ENCODE measurements around the gene CRACR2A. TPM values are rescaled to one million over a fixed set of nuclear protein-coding genes. Genes with fewer than 3 reads are reported as not detected.

The CRACR2A gene
- total RNA-seq, 1 donor from 2014 or later, result 6.5 TPM

DNA sequence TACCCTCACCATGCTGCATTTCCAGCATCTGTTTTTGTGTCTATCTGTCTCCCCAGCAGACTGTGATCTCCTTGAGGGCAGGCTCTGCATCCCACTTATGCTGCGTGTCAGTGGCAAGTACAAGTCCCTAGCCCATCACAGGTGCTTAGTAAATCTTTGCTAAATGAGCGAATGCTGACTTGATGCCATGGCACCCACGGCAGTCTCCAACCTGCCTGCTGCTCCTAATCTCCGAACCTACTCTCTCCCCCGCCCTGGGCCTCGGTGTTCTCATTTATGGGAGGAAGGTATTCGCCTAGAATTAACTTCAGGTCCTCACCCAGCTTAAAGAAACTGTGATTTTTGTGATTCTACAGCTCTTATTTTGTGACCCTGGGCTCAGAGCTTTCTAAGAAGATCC is 152.0 kb downstream of the CRACR2A start:
- Mint-ChIP-seq H3K4me3 (ENCODE audit: unreplicated experiment) (no peak overlapping the region), H3K27me3 (ENCODE audit: unreplicated experiment) (peaks cover 1% of the 10 kb centered on the region), H3K36me3 (ENCODE audit: low read depth, unreplicated experiment) (no peaks in the 10 kb centered on the region), H3K27ac (ENCODE audit: unreplicated experiment) (no peak overlapping the region), H3K4me1 (ENCODE audit: unreplicated experiment) (peaks cover 20% of the 10 kb centered on the region), H3K9me3 (ENCODE audit: unreplicated experiment) (no peaks in the 10 kb centered on the region)
- TF ChIP-seq, protein P1, sequence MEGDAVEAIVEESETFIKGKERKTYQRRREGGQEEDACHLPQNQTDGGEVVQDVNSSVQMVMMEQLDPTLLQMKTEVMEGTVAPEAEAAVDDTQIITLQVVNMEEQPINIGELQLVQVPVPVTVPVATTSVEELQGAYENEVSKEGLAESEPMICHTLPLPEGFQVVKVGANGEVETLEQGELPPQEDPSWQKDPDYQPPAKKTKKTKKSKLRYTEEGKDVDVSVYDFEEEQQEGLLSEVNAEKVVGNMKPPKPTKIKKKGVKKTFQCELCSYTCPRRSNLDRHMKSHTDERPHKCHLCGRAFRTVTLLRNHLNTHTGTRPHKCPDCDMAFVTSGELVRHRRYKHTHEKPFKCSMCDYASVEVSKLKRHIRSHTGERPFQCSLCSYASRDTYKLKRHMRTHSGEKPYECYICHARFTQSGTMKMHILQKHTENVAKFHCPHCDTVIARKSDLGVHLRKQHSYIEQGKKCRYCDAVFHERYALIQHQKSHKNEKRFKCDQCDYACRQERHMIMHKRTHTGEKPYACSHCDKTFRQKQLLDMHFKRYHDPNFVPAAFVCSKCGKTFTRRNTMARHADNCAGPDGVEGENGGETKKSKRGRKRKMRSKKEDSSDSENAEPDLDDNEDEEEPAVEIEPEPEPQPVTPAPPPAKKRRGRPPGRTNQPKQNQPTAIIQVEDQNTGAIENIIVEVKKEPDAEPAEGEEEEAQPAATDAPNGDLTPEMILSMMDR (IDR thresholded peaks at IDR 0.05; ENCODE audit: unreplicated experiment), result no peak
- DNase-seq (ENCODE audit: low spot score), result no peak

DNA sequence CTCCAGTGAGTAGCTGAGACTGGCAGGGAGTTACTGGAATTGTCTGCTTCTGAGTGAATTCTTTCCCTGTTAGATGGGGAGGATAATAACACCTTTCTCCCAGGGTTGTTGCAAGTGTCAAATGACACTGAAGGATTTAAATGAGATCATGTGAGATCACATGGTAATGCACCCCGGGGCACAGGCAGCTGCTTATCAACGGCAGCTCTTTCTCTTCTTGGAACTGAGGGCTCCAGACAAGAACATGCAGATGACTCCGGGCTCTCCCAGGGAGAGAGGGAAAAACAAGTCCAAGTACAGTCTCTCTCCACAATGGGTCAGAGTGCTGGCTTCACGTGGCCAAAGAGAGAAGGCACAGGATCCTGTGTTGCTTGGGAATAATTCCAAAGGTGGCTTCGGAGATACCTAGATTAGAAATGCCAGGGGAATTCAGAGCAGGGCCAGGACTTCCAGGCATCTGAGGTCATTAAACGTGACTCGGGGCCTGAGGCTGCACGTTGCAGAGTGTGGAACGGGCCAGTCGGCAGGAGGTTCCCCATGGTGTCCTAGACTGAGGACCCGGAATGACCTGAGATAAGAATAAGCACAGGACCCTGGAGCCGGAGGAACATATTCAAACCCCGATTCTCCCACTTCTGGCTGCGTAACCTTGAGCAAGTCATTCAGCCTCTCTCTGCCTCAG is 152.7 kb downstream of the CRACR2A start:
- Mint-ChIP-seq H3K9me3 (ENCODE audit: unreplicated experiment) (no peaks in the 10 kb centered on the region), H3K4me1 (ENCODE audit: unreplicated experiment) (peaks cover 17% of the 10 kb centered on the region), H3K27ac (ENCODE audit: unreplicated experiment) (no peak overlapping the region), H3K36me3 (ENCODE audit: low read depth, unreplicated experiment) (no peaks in the 10 kb centered on the region), H3K4me3 (ENCODE audit: unreplicated experiment) (no peak overlapping the region), H3K27me3 (ENCODE audit: unreplicated experiment) (peaks cover 1% of the 10 kb centered on the region)
- no peak for DNase-seq (ENCODE audit: low spot score)
- TF ChIP-seq, protein P1 (IDR thresholded peaks at IDR 0.05; ENCODE audit: unreplicated experiment), result no peak

DNA sequence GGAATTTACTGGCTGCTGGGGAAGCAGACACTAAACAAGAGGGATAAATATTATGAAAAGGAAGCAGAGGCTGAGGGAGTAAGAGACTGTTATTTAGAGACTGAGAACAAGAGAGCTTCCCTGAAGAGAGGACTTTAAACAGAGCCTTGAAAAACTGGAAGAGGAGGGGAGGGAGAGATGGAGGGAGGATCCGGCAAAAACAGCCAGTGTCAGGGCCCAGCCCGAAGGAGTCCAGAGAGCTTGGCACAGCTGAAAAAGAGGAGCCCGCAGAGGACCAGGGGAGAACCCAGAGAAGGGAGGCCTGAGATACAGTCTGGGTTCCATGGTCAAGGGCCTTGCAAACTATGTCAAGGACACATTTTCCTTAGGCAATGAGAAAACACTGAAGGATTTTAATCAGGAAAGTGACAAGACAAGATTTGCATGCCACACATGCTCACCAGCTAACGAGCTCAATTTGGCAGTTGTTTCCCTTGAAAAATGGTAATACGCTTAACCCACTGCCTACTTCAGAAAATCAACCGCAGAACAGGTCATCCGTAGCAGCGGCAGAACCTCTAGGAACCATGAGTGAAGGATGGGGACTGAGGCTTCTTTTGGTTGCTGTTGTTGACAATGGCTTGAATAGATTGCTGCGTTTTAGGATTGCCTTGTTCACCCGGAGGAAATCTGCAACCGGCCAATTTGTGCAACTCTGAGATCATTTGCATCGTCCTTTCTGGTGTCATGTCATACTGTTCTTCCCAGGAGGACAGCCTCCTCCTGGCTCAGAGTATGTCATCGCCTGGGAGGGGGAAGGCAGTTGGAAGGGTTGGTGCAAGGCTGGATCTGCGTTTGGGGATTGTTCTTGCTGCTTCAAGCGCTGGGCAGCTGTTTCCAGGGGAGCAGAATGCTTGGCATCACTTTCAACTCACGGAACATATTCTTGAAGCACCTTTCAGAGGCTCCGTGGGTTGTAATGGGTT is 153.7 kb downstream of the CRACR2A start:
- no peak for DNase-seq (ENCODE audit: low spot score)
- peaks cover 7% of the 10 kb centered on the region for H3K4me1 Mint-ChIP-seq (ENCODE audit: unreplicated experiment)
- peaks cover 1% of the 10 kb centered on the region for H3K27me3 Mint-ChIP-seq (ENCODE audit: unreplicated experiment)

DNA sequence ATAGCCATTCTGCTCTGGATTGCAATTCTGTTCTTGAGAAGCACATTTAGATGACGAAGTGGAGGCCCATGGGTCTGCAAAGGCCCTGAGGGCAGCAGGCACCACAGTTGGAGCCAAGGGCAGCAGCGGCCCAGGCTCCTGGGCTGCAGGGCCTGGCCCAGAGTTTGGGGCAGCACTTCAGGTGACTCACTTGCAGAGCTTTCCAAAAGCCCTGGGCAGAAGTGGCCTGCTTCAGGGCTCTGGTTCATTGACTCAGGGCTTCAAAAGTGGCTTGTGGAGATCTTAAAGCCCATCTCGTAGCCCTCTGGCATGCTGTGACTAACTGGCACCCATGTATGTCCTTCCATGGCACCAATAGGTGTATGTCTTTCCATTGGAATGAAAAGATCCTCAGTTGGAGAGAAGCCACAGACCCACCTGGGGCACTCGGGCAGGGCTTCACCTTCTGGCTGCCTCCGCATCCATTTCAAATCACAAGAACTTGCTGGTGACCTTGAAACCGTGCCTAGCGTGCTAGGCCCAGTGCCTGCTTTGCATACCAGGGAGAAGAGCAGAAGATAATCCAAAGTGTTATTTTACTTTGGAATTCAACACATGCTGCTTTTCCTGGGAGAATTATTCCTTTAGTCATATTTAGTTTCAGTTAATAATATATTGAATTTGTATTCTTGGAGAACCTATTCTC is 155.2 kb downstream of the CRACR2A start:
- no peaks in the 10 kb centered on the region for H3K9me3 Mint-ChIP-seq (ENCODE audit: unreplicated experiment)
- no peaks in the 10 kb centered on the region for H3K36me3 Mint-ChIP-seq (ENCODE audit: low read depth, unreplicated experiment)
- no peak overlapping the region for H3K4me3 Mint-ChIP-seq (ENCODE audit: unreplicated experiment)
- no peak overlapping the region for H3K27ac Mint-ChIP-seq (ENCODE audit: unreplicated experiment)
- TF ChIP-seq, protein P1 (IDR thresholded peaks at IDR 0.05; ENCODE audit: unreplicated experiment), result no peak
- peaks cover 1% of the 10 kb centered on the region for H3K27me3 Mint-ChIP-seq (ENCODE audit: unreplicated experiment)
- DNase-seq (ENCODE audit: low spot score), result no peak
- peaks cover 5% of the 10 kb centered on the region for H3K4me1 Mint-ChIP-seq (ENCODE audit: unreplicated experiment)

More for the DNA sequence above, 153.7 kb downstream of the CRACR2A start:
- Mint-ChIP-seq H3K27ac (ENCODE audit: unreplicated experiment) (no peak overlapping the region), H3K36me3 (ENCODE audit: low read depth, unreplicated experiment) (no peaks in the 10 kb centered on the region), H3K9me3 (ENCODE audit: unreplicated experiment) (no peaks in the 10 kb centered on the region), H3K4me3 (ENCODE audit: unreplicated experiment) (no peak overlapping the region)
- TF ChIP-seq, protein P1 (IDR thresholded peaks at IDR 0.05; ENCODE audit: unreplicated experiment), result no peak

Data from endothelial cell (in vitro differentiated cells).